NB4 (cell line): ENCODE measurements around the gene ATXN1.

Source experiments
- DNase-seq: peaks from one replicate; pipeline ENCODE4 v3.0.0; 2010; ENCODE audit warnings: low read depth
- H3K4me3 ChIP-seq: one replicate; pipeline ENCODE4 v1.5.1; 2011; ENCODE audit warnings: mild to moderate bottlenecking, low read depth, low read length, moderate library complexity
- MYC ChIP-seq: IDR thresholded peaks from 2 replicates; pipeline ENCODE4 v1.6.1; 2011; ENCODE audit warnings: low read depth, low read length
- POLR2A ChIP-seq: IDR thresholded peaks from 2 replicates; pipeline ENCODE4 v1.6.1; 2011; ENCODE audit warnings: mild to moderate bottlenecking; ENCODE audit not compliant: insufficient read length; ENCODE audit errors: extremely low read depth
- TF ChIP-seq, protein P1 (sequence below): IDR thresholded peaks from one replicate; pipeline ENCODE4 v1.5.1; 2012; ENCODE audit warnings: low read depth, low read length
- TF ChIP-seq, protein P2 (sequence below): IDR thresholded peaks from 2 replicates; pipeline ENCODE4 v1.6.1; 2011; ENCODE audit warnings: low read depth, low read length

Gene ATXN1

DNA sequence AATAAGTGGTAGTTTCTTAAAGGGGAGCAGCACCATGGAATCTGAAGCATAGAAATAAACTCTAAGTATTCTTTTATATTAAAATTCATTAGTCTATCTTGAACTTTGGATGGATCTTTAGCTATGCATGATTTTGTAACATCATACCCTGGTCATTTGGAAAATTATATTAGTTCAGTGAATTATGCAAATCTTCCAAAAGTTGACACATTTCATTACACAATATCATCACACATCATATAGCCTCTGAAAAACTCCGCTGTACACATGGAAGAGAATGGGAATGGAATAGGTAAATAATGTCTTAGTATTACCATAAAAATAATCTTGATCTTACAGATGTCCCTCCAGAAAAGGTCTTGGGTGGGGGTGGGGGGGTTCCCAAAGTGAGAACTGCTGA is 96.1 kb downstream of the ATXN1 start:
- TF ChIP-seq MYC = no peak
- TF ChIP-seq, protein P1, sequence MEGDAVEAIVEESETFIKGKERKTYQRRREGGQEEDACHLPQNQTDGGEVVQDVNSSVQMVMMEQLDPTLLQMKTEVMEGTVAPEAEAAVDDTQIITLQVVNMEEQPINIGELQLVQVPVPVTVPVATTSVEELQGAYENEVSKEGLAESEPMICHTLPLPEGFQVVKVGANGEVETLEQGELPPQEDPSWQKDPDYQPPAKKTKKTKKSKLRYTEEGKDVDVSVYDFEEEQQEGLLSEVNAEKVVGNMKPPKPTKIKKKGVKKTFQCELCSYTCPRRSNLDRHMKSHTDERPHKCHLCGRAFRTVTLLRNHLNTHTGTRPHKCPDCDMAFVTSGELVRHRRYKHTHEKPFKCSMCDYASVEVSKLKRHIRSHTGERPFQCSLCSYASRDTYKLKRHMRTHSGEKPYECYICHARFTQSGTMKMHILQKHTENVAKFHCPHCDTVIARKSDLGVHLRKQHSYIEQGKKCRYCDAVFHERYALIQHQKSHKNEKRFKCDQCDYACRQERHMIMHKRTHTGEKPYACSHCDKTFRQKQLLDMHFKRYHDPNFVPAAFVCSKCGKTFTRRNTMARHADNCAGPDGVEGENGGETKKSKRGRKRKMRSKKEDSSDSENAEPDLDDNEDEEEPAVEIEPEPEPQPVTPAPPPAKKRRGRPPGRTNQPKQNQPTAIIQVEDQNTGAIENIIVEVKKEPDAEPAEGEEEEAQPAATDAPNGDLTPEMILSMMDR = no peak
- no peak for TF ChIP-seq POLR2A
- TF ChIP-seq, protein P2, sequence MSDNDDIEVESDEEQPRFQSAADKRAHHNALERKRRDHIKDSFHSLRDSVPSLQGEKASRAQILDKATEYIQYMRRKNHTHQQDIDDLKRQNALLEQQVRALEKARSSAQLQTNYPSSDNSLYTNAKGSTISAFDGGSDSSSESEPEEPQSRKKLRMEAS = no peak
- DNase-seq = no peak

GRCh38 chr6:16663901-16664300 is 97.4 kb downstream of the ATXN1 start:
- H3K4me3 ChIP-seq = no peak overlapping the region
- DNase-seq = no peak
- TF ChIP-seq MYC = no peak
- TF ChIP-seq, protein P2 = no peak
- TF ChIP-seq, protein P1 = no peak
- no peak for TF ChIP-seq POLR2A

More for the DNA sequence above, 96.1 kb downstream of the ATXN1 start:
- H3K4me3 ChIP-seq = no peak overlapping the region

- TF ChIP-seq, protein P2 = no peak
- TF ChIP-seq POLR2A (no peak), MYC (no peak)
- TF ChIP-seq, protein P1 = no peak
- H3K4me3 ChIP-seq = no peak overlapping the region
- DNase-seq = no peak
Measured at GRCh38 chr6:16660157-16660497, 101.1 kb downstream of the ATXN1 start.

DNA sequence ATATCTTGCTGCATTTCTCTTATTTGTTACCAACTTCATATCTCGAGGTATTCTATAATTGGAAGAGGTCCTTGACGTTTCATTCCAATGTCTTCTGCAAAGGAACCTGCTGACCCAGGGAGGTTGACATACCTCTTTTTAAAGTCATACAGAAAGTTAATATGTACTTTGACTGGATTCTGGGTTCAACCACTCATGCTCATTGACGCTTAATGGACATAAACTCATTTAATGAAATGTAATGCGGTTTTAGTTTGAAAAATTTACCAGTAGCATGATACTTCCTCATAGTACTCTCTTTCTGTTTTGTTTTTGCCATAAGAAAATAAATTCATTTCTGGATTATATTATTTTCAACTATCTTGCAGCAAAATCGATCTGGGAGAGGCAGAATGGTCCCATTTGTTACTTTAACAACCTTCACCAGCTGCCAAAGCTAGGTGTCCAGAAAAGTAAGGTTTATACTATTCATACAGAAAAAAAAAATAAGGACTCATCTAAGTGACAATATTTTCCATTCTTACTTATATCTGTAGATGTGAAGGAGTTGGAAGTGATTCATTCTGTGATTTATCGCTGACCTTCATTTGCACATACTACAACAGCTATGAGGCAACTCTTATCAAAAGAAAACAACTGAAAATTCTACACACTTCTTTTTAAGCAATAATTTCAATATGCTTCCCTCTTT is 101.6 kb downstream of the ATXN1 start:
- no peak overlapping the region for H3K4me3 ChIP-seq
- DNase-seq = no peak
- TF ChIP-seq POLR2A (no peak), MYC (no peak)
- TF ChIP-seq, protein P2 = no peak
- TF ChIP-seq, protein P1 = no peak

- no peak overlapping the region for H3K4me3 ChIP-seq
- DNase-seq = no peak
- TF ChIP-seq, protein P2 = no peak
- TF ChIP-seq POLR2A (no peak), MYC (no peak)
- TF ChIP-seq, protein P1 = no peak
Measured at GRCh38 chr6:16658348-16659034, 102.8 kb downstream of the ATXN1 start.
